Measurements from ENCODE around the gene HINT1. TPM values are rescaled to one million over a fixed set of nuclear protein-coding genes. Genes with fewer than 3 reads are reported as not detected.

The HINT1 gene
- polyA plus RNA-seq, 1 donor from 2014 or later, result 706 TPM

DNA sequence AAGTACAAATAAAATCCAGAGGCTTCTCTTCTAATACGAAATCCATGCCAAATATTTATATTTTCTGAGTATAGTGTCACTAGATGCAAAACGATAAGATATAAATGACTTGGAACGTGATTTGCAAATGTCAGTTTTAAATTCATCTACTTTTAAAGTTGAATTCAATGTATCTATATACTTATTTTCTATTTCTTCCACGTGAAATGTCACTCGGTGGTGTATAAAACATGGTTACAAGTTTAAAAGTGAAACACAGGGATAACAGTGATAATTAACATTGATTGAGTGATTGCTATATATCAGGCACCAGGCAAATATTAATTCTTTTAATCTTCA, 54.8 kb downstream of the HINT1 start:
- TF ChIP-seq EP300 (conservative IDR thresholded peaks at IDR 0.05; ENCODE audit: poor library complexity, severe bottlenecking) (no peak), SMC3 (conservative IDR thresholded peaks at IDR 0.05; ENCODE audit: poor library complexity) (no peak), POLR2AphosphoS5 (IDR thresholded peaks at IDR 0.05) (no peak), MXI1 (conservative IDR thresholded peaks at IDR 0.05; ENCODE audit: poor library complexity, severe bottlenecking) (no peak), EZH2 (IDR thresholded peaks at IDR 0.05; ENCODE audit: borderline replicate concordance, insufficient read depth, low read length, poor library complexity, severe bottlenecking) (no peak), RAD21 (conservative IDR thresholded peaks at IDR 0.05) (no peak)
- TF ChIP-seq, protein P1, sequence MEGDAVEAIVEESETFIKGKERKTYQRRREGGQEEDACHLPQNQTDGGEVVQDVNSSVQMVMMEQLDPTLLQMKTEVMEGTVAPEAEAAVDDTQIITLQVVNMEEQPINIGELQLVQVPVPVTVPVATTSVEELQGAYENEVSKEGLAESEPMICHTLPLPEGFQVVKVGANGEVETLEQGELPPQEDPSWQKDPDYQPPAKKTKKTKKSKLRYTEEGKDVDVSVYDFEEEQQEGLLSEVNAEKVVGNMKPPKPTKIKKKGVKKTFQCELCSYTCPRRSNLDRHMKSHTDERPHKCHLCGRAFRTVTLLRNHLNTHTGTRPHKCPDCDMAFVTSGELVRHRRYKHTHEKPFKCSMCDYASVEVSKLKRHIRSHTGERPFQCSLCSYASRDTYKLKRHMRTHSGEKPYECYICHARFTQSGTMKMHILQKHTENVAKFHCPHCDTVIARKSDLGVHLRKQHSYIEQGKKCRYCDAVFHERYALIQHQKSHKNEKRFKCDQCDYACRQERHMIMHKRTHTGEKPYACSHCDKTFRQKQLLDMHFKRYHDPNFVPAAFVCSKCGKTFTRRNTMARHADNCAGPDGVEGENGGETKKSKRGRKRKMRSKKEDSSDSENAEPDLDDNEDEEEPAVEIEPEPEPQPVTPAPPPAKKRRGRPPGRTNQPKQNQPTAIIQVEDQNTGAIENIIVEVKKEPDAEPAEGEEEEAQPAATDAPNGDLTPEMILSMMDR (IDR thresholded peaks at IDR 0.05; ENCODE audit: poor library complexity, severe bottlenecking), result peak; percentile 23
- TF ChIP-seq, protein P2, sequence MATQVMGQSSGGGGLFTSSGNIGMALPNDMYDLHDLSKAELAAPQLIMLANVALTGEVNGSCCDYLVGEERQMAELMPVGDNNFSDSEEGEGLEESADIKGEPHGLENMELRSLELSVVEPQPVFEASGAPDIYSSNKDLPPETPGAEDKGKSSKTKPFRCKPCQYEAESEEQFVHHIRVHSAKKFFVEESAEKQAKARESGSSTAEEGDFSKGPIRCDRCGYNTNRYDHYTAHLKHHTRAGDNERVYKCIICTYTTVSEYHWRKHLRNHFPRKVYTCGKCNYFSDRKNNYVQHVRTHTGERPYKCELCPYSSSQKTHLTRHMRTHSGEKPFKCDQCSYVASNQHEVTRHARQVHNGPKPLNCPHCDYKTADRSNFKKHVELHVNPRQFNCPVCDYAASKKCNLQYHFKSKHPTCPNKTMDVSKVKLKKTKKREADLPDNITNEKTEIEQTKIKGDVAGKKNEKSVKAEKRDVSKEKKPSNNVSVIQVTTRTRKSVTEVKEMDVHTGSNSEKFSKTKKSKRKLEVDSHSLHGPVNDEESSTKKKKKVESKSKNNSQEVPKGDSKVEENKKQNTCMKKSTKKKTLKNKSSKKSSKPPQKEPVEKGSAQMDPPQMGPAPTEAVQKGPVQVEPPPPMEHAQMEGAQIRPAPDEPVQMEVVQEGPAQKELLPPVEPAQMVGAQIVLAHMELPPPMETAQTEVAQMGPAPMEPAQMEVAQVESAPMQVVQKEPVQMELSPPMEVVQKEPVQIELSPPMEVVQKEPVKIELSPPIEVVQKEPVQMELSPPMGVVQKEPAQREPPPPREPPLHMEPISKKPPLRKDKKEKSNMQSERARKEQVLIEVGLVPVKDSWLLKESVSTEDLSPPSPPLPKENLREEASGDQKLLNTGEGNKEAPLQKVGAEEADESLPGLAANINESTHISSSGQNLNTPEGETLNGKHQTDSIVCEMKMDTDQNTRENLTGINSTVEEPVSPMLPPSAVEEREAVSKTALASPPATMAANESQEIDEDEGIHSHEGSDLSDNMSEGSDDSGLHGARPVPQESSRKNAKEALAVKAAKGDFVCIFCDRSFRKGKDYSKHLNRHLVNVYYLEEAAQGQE (IDR thresholded peaks at IDR 0.05; ENCODE audit: borderline replicate concordance), result no peak

DNA sequence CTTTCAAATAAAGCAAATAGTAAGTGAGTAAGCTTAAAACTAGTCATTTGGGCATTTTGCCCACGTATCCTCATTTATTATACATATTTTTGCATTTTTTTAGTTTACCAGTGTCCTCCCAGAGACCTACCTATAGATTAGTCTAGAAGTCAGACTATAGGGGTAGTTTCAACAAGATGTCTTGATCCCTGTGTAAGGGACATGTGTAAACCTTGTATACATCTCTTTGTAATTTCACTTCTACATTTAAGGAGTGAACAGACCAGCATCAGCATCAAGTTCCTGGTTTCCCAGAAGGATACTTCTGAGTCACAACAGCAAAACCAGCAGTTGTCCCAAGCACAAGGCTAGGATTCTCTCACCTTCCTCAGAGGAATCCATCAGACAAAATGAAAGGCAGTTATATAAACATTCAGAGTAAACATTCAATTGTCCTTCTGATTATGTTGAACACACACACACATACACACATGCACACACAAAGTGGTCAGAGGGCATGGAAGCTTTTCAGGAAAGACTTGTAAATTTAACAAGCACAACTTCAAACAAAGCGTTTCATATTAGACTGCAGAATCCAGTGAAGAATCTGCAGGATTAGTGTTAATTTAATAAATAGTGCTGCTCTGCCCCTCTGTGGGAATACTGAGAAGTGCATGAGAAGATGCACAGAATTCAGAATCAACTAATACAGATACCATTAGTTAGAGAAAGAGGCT, 55.4 kb downstream of the HINT1 start:
- H3K4me3 ChIP-seq (ENCODE audit: low read length), result no peak overlapping the region
- no peaks in the 10 kb centered on the region for H3K79me2 ChIP-seq (replicated peaks; ENCODE audit: insufficient read depth, low read length)
- H3K36me3 ChIP-seq (ENCODE audit: insufficient read depth, low read length), result no peaks in the 10 kb centered on the region
- H3K9me3 ChIP-seq (ENCODE audit: low read length), result no peaks in the 10 kb centered on the region
- no peak overlapping the region for H3K27ac ChIP-seq (ENCODE audit: low read length)
- no peaks in the 10 kb centered on the region for H3F3A ChIP-seq (ENCODE audit: insufficient read depth, low read length, poor library complexity, severe bottlenecking)
- no peak overlapping the region for H3K9ac ChIP-seq (ENCODE audit: low read length)
- H3K4me2 ChIP-seq (ENCODE audit: low read length), result no peak overlapping the region
- TF ChIP-seq TAF1 (IDR thresholded peaks at IDR 0.05; ENCODE audit: low read depth) (no peak), EZH2 (IDR thresholded peaks at IDR 0.05; ENCODE audit: borderline replicate concordance, insufficient read depth, low read length, poor library complexity, severe bottlenecking) (no peak), EP300 (conservative IDR thresholded peaks at IDR 0.05; ENCODE audit: poor library complexity, severe bottlenecking) (no peak), SMC3 (conservative IDR thresholded peaks at IDR 0.05; ENCODE audit: poor library complexity) (peak; percentile 95), RAD21 (conservative IDR thresholded peaks at IDR 0.05) (peak; percentile 93)
- TF ChIP-seq, protein P1 (IDR thresholded peaks at IDR 0.05; ENCODE audit: poor library complexity, severe bottlenecking), result peak; percentile 87
- no peaks in the 10 kb centered on the region for H3K27me3 ChIP-seq (ENCODE audit: insufficient read depth, low read depth, low read length)
- no peaks in the 10 kb centered on the region for H3K9me2 ChIP-seq (ENCODE audit: insufficient read depth, low read length)
- no peak overlapping the region for H2AFZ ChIP-seq (ENCODE audit: low read depth, low read length)
- H4K20me1 ChIP-seq (ENCODE audit: insufficient read depth), result no peaks in the 10 kb centered on the region

More for the DNA sequence above, 54.8 kb downstream of the HINT1 start:
- Histone ChIP-seq H3K79me2 (replicated peaks; ENCODE audit: insufficient read depth, low read length) (no peaks in the 10 kb centered on the region), H3K36me3 (ENCODE audit: insufficient read depth, low read length) (no peaks in the 10 kb centered on the region), H2AFZ (ENCODE audit: low read depth, low read length) (no peak overlapping the region), H3K4me3 (ENCODE audit: low read length) (no peak overlapping the region), H3K9me3 (ENCODE audit: low read length) (no peaks in the 10 kb centered on the region), H3K27me3 (ENCODE audit: insufficient read depth, low read depth, low read length) (no peaks in the 10 kb centered on the region), H3K9me2 (ENCODE audit: insufficient read depth, low read length) (no peaks in the 10 kb centered on the region), H3K27ac (ENCODE audit: low read length) (no peak overlapping the region), H3K4me2 (ENCODE audit: low read length) (no peak overlapping the region), H3K9ac (ENCODE audit: low read length) (no peak overlapping the region), H3F3A (ENCODE audit: insufficient read depth, low read length, poor library complexity, severe bottlenecking) (no peaks in the 10 kb centered on the region), H4K20me1 (ENCODE audit: insufficient read depth) (no peaks in the 10 kb centered on the region)

Other genes starting within 250 kb of the HINT1 start
- 8.3 and 8.6 TPM in 2 replicates for gene LYRM7, start 5.7 kb upstream of the HINT1 start, polyA plus RNA-seq
- 48.2 and 48.7 TPM in 2 replicates for gene CDC42SE2, start 98.8 kb upstream of the HINT1 start, polyA plus RNA-seq